Upper lobe of right lung (tissue), 1 donor: ENCODE data around the gene TDRD1. TPM values are rescaled to one million over a fixed set of nuclear protein-coding genes. Genes with fewer than 3 reads are reported as not detected.

Experiments
- ATAC-seq: fragments of 200-7000 bp; cut with Tn5 transposase; one replicate; pipeline ENCODE4 v1.9.1; 2020; ENCODE audit warnings: mild to moderate bottlenecking, moderate library complexity
- DNase-seq: peaks from one replicate; pipeline ENCODE4 v3.0.0-alpha.2; 2020
- H3K27ac ChIP-seq: fragments of 200-600 bp; one replicate; pipeline ENCODE4 v1.8.0; 2022
- H3K27me3 ChIP-seq: fragments of 200-600 bp; one replicate; pipeline ENCODE4 v1.8.0; 2022; ENCODE audit warnings: mild to moderate bottlenecking
- H3K36me3 ChIP-seq: fragments of 200-600 bp; one replicate; pipeline ENCODE4 v1.8.0; 2022
- H3K4me1 ChIP-seq: fragments of 200-600 bp; one replicate; pipeline ENCODE4 v1.8.0; 2022
- H3K4me3 ChIP-seq: fragments of 200-600 bp; one replicate; pipeline ENCODE4 v1.8.0; 2022; ENCODE audit warnings: mild to moderate bottlenecking
- H3K9me3 ChIP-seq: fragments of 200-600 bp; one replicate; pipeline ENCODE4 v1.8.0; 2022
- CTCF ChIP-seq: fragments of 200-600 bp; IDR thresholded peaks from one replicate; pipeline ENCODE4 v1.8.0; 2022; ENCODE audit warnings: antibody characterized with exemption
- intact Hi-C: fragments of 100-400 bp; cut with DNase I; formaldehyde crosslinking; loops from one replicate; pipeline ENCODE4 v1.11.0; 2022
- total RNA-seq: library from RNA; stranded (reverse); fragmentation: NEBNext Ultra II Directional; extraction: Animal tissue kit (Norgen Biotek cat#: 25700); gene quantifications from one replicate; pipeline ENCODE4 v1.2.1, GENCODE V29; 2021
- donor health status: DM: no; HTN: yes; CAD: no; lungs with severe emphysema.

The TDRD1 gene
- total RNA-seq, 1 donor from 2014 or later = 0.14 TPM

GRCh38 chr10:114221235-114221634, 42.1 kb downstream of the TDRD1 start:
- ATAC-seq (no peak), DNase-seq (no peak)
- Histone ChIP-seq H3K4me1 (no peaks in the 10 kb centered on the region), H3K27ac (no peak overlapping the region), H3K9me3 (no peaks in the 10 kb centered on the region), H3K36me3 (no peaks in the 10 kb centered on the region), H3K27me3 (no peaks in the 10 kb centered on the region), H3K4me3 (no peak overlapping the region)
- intact Hi-C loops = no loop called here
- TF ChIP-seq CTCF = no peak

GRCh38 chr10:114223066-114223465, 43.9 kb downstream of the TDRD1 start:
- no peaks in the 10 kb centered on the region for H3K9me3 ChIP-seq
- TF ChIP-seq CTCF = no peak
- H3K4me1 ChIP-seq = no peaks in the 10 kb centered on the region
- intact Hi-C loops = no loop called here
- DNase-seq = no peak
- no peak overlapping the region for H3K27ac ChIP-seq
- no peaks in the 10 kb centered on the region for H3K36me3 ChIP-seq
- no peak overlapping the region for H3K4me3 ChIP-seq
- H3K27me3 ChIP-seq = no peaks in the 10 kb centered on the region
- ATAC-seq = no peak

- intact Hi-C loops = no loop called here
- DNase-seq (no peak), ATAC-seq (no peak)
- no peaks in the 10 kb centered on the region for H3K27me3 ChIP-seq
- no peak overlapping the region for H3K4me3 ChIP-seq
- H3K27ac ChIP-seq = no peak overlapping the region
- TF ChIP-seq CTCF = no peak
- no peaks in the 10 kb centered on the region for H3K36me3 ChIP-seq
- H3K9me3 ChIP-seq = no peaks in the 10 kb centered on the region
- no peaks in the 10 kb centered on the region for H3K4me1 ChIP-seq
Measured at GRCh38 chr10:114228156-114228555, 49.0 kb downstream of the TDRD1 start.

DNA sequence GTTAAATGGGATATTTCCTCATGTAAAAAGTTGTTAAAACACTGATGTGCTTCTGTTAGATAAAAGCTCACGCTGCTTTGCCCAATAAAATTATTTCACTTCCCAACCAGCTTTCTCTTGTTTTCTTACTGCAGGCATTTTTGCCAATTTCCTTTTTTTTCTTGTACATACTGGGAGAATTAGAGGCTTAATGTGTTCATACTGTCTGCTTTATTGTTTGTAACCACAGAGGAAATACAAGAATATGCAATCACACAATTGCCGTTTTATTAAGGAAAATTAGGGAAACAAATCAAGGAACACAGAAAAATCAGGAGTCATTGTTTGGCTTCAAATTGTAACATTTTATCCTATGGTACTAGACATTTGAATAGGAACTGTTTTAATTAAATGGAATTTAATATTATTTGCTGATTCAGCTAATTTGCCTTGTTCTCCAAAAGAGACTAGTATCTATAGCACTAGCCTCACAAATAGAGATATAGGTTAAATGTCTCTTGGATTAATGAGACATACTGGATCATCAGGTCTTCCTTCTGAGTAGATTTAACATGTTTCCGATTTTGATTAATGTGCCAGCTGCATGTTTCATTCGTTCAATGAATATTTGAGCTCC, 53.5 kb downstream of the TDRD1 start:
- Histone ChIP-seq H3K36me3 (no peaks in the 10 kb centered on the region), H3K9me3 (no peaks in the 10 kb centered on the region), H3K27me3 (peaks cover 4% of the 10 kb centered on the region), H3K27ac (no peak overlapping the region), H3K4me3 (no peak overlapping the region), H3K4me1 (no peaks in the 10 kb centered on the region)
- no peak for TF ChIP-seq CTCF
- DNase-seq (no peak), ATAC-seq (no peak)
- intact Hi-C loops = no loop called here

DNA sequence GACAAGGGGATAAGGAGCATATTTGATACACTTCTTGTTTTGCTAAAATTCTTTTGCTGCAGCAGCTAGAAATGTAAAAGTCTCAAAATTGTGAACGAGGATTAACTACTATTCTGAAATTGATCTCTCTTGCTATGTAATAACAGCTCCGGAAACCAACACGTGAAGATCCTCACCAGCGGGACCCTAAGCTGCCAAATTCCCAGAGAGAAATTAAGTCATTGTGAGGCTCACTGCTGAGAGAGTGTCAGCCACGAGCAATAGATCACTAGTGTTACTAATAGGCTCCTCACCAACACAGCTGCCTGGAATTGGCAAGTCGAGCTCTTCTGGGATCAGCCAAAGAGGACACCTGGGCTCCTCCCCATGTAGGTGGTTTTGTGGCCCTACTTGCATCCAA, 54.3 kb downstream of the TDRD1 start:
- Histone ChIP-seq H3K27me3 (peaks cover 9% of the 10 kb centered on the region), H3K9me3 (no peaks in the 10 kb centered on the region), H3K4me1 (peaks cover 5% of the 10 kb centered on the region), H3K4me3 (no peak overlapping the region), H3K27ac (no peak overlapping the region), H3K36me3 (no peaks in the 10 kb centered on the region)
- intact Hi-C loops = no loop called here
- DNase-seq (no peak), ATAC-seq (no peak)
- no peak for TF ChIP-seq CTCF

- Histone ChIP-seq H3K4me3 (no peak overlapping the region), H3K9me3 (no peaks in the 10 kb centered on the region), H3K4me1 (peaks cover 9% of the 10 kb centered on the region), H3K27me3 (peaks cover 15% of the 10 kb centered on the region), H3K36me3 (no peaks in the 10 kb centered on the region), H3K27ac (no peak overlapping the region)
- DNase-seq (no peak), ATAC-seq (no peak)
- TF ChIP-seq CTCF = no peak
- intact Hi-C loops = no loop called here
Measured at GRCh38 chr10:114234132-114234531, 55.0 kb downstream of the TDRD1 start.
